OCI-LY1 (cell line): ENCODE measurements around the gene HIVEP2.

Source experiments
- H2AFZ ChIP-seq: fragments of 200-600 bp; sonication (generic), shearing (Covaris generic); 2 replicates; pipeline ENCODE4 v1.6.0; 2014; ENCODE audit warnings: antibody characterized with exemption, mild to moderate bottlenecking, low read length
- H3F3A ChIP-seq: fragments of 200-600 bp; sonication (generic), shearing (Covaris generic); 2 replicates; pipeline ENCODE4 v1.6.0; 2014; ENCODE audit warnings: mild to moderate bottlenecking, antibody characterized with exemption, low read length, moderate library complexity; ENCODE audit not compliant: insufficient read depth
- H3K27ac ChIP-seq: fragments of 200-600 bp; sonication (generic); 2 replicates; pipeline ENCODE4 v1.5.1; 2014; ENCODE audit warnings: low read length, mixed run types, mild to moderate bottlenecking, low read depth; ENCODE audit not compliant: poor library complexity, severe bottlenecking
- H3K27me3 ChIP-seq: fragments of 200-600 bp; sonication (generic); 2 replicates; pipeline ENCODE4 v1.6.0; 2014; ENCODE audit warnings: antibody characterized with exemption, mild to moderate bottlenecking, low read length, moderate library complexity; ENCODE audit not compliant: insufficient read depth
- H3K36me3 ChIP-seq: fragments of 200-600 bp; sonication (generic); 2 replicates; pipeline ENCODE4 v1.6.1; 2014; ENCODE audit warnings: mild to moderate bottlenecking, antibody characterized with exemption, low read length, moderate library complexity, mixed read lengths; ENCODE audit not compliant: insufficient read depth
- H3K4me1 ChIP-seq: fragments of 200-600 bp; sonication (generic); 2 replicates; pipeline ENCODE4 v1.5.1; 2014; ENCODE audit warnings: mild to moderate bottlenecking, low read length, moderate library complexity; ENCODE audit not compliant: insufficient read depth, severe bottlenecking
- H3K4me2 ChIP-seq: fragments of 200-600 bp; sonication (generic), shearing (Covaris generic); 2 replicates; pipeline ENCODE4 v1.6.1; 2014; ENCODE audit warnings: low read length
- H3K4me3 ChIP-seq: fragments of 200-600 bp; sonication (generic); 2 replicates; pipeline ENCODE4 v1.5.1; 2014; ENCODE audit warnings: low read length, low read depth, mild to moderate bottlenecking, mixed read lengths; ENCODE audit not compliant: poor library complexity, severe bottlenecking
- H3K79me2 ChIP-seq: fragments of 200-600 bp; shearing (Covaris generic); 2 replicates; pipeline ENCODE4 v1.6.1; 2016; ENCODE audit warnings: mixed run types, low read length, mixed read lengths; ENCODE audit not compliant: insufficient read depth
- H3K9ac ChIP-seq: fragments of 200-600 bp; sonication (generic), shearing (Covaris generic); 2 replicates; pipeline ENCODE4 v1.6.1; 2014; ENCODE audit warnings: mild to moderate bottlenecking, low read length, mixed read lengths
- H3K9me2 ChIP-seq: fragments of 200-600 bp; sonication (generic), shearing (Covaris generic); 2 replicates; pipeline ENCODE4 v1.6.1; 2014; ENCODE audit warnings: low read depth, mild to moderate bottlenecking, low read length, mixed read lengths
- H3K9me3 ChIP-seq: fragments of 200-600 bp; shearing (Covaris generic); 2 replicates; pipeline ENCODE4 v1.6.1; 2014; ENCODE audit warnings: low read length, mixed read lengths
- H4K20me1 ChIP-seq: fragments of 200-600 bp; sonication (generic), shearing (Covaris generic); 2 replicates; pipeline ENCODE4 v1.6.0; 2016; ENCODE audit warnings: mild to moderate bottlenecking, low read length; ENCODE audit not compliant: insufficient read depth
- EZH2 ChIP-seq: fragments of 200-600 bp; sonication (generic), shearing (Covaris generic); IDR thresholded peaks from 2 replicates; pipeline ENCODE4 v1.8.0; 2017; ENCODE audit warnings: borderline replicate concordance, mixed run types, mild to moderate bottlenecking, antibody characterized with exemption, low read length, moderate library complexity, mixed read lengths
- TF ChIP-seq, protein P1 (sequence below): fragments of 200-600 bp; sonication (generic), shearing (Covaris generic); IDR thresholded peaks from 2 replicates; pipeline ENCODE4 v1.5.1; 2017; ENCODE audit warnings: mild to moderate bottlenecking, antibody characterized with exemption, low read length, moderate library complexity, mixed read lengths

The HIVEP2 gene

DNA sequence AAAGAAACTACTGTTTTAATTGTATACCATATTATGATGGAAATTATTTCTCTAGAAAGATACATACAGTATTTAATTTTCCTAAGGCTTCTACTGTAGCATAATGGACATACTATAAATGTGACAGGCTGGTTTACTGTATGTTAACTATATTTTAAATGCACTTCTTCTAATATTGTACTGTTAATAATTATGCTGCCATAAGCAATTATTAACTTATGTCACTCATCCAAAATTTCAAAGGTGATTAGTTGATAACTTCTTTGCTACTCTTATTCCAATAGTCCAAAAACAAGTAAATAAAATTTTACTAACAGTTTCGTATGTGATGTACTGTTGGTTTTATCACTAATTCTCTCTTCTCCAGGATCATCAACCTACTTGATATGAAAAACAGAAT lies 28.1 kb downstream of the HIVEP2 start:
- peaks cover 40% of the 10 kb centered on the region for H3K4me1 ChIP-seq
- H3K4me3 ChIP-seq, result no peak overlapping the region
- 0 out of 2 replicates have a peak, but pooled peaks cover 4% of the 10 kb centered on the region for H3F3A ChIP-seq
- H4K20me1 ChIP-seq, result no peaks in the 10 kb centered on the region
- no peak overlapping the region for H3K4me2 ChIP-seq
- H3K9me2 ChIP-seq, result no peaks in the 10 kb centered on the region
- 0 out of 2 replicates have a peak, but pooled peaks cover 3% of the 10 kb centered on the region for H3K79me2 ChIP-seq
- H3K9ac ChIP-seq, result no peak overlapping the region
- no peak overlapping the region for H2AFZ ChIP-seq
- no peak overlapping the region for H3K27ac ChIP-seq
- no peak for TF ChIP-seq EZH2
- TF ChIP-seq, protein P1, sequence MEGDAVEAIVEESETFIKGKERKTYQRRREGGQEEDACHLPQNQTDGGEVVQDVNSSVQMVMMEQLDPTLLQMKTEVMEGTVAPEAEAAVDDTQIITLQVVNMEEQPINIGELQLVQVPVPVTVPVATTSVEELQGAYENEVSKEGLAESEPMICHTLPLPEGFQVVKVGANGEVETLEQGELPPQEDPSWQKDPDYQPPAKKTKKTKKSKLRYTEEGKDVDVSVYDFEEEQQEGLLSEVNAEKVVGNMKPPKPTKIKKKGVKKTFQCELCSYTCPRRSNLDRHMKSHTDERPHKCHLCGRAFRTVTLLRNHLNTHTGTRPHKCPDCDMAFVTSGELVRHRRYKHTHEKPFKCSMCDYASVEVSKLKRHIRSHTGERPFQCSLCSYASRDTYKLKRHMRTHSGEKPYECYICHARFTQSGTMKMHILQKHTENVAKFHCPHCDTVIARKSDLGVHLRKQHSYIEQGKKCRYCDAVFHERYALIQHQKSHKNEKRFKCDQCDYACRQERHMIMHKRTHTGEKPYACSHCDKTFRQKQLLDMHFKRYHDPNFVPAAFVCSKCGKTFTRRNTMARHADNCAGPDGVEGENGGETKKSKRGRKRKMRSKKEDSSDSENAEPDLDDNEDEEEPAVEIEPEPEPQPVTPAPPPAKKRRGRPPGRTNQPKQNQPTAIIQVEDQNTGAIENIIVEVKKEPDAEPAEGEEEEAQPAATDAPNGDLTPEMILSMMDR, result no peak
- peaks cover 8% of the 10 kb centered on the region; the same call in 1 of the 2 replicates for H3K36me3 ChIP-seq
- no peaks in the 10 kb centered on the region for H3K27me3 ChIP-seq
- no peaks in the 10 kb centered on the region for H3K9me3 ChIP-seq

DNA sequence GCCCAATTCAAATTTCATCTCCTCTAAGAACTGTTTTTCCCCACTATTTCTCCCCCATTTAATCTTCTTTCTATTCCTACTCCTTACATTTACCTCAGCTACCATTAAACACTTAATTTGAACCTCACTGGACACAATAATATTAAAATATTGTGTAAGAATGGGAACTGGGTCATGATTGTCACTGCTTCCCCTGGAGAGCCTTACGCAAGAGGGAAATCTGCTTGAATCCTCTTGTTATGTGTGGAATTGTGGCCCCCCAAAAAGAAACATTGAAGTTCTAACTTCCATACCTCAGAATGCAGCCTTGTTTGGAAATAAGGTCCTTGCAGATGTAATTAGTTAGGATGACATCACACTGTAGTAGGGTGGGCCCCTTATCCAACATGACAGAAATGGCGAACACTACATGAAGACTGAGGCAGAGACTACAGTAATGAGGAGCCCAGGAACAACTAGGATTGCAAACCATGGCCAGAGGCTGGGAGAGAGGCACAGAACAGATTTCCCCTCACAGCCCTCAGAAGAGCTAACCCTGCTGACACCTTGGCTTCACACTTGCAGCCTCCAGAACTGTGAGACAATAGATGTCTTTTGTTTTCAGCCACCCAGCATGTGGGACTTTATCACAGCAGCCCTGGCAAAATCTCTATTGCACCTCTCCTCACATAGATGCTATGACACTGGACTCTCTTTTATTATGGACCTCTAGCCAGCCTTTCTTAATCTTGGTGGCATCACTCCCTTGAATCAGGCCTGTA lies 29.9 kb downstream of the HIVEP2 start:
- no peaks in the 10 kb centered on the region for H4K20me1 ChIP-seq
- peaks cover 8% of the 10 kb centered on the region; the same call in 1 of the 2 replicates for H3K36me3 ChIP-seq
- H3K9ac ChIP-seq, result no peak overlapping the region
- H3K9me3 ChIP-seq, result no peaks in the 10 kb centered on the region
- peak overlapping the region; percentile 91 for H3K27ac ChIP-seq
- H3K4me2 ChIP-seq, result no peak overlapping the region
- no peak overlapping the region for H3K4me3 ChIP-seq
- peaks cover 38% of the 10 kb centered on the region for H3K4me1 ChIP-seq
- H3F3A ChIP-seq, result 0 out of 2 replicates have a peak, but pooled peaks cover 4% of the 10 kb centered on the region
- H2AFZ ChIP-seq, result no peak overlapping the region
- no peaks in the 10 kb centered on the region for H3K27me3 ChIP-seq
- no peaks in the 10 kb centered on the region for H3K9me2 ChIP-seq
- no peak for TF ChIP-seq EZH2
- TF ChIP-seq, protein P1, result no peak
- H3K79me2 ChIP-seq, result peaks cover under 1% of the 10 kb centered on the region; the same call in 1 of the 2 replicates

DNA sequence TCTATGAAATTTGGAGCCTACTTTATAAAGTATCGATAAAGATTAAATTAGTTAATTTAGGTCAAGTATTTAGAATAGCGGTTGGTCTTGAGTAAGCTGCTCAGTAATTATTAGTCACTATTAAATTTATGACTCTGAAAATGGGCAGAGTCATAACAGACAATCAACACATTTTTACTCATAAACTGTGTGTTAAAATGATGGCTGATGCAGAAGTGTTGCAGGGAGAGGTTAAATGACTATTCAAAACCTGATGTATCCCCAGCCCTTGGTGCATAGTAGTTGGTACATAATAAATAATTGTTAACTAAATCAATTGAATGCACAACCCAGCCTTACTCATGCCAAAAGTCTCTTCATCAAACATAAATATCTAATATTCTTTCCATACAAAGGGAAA lies 30.6 kb downstream of the HIVEP2 start:
- peaks cover 6% of the 10 kb centered on the region; the same call in 1 of the 2 replicates for H3K9me3 ChIP-seq
- peaks cover 30% of the 10 kb centered on the region for H3K4me1 ChIP-seq
- H3K9ac ChIP-seq, result no peak overlapping the region; the same call in 1 of the 2 replicates
- no peak overlapping the region for H2AFZ ChIP-seq
- TF ChIP-seq EZH2, result no peak
- TF ChIP-seq, protein P1, result no peak
- H3F3A ChIP-seq, result 0 out of 2 replicates have a peak, but pooled peaks cover 4% of the 10 kb centered on the region
- no peaks in the 10 kb centered on the region for H3K27me3 ChIP-seq
- peak overlapping the region; percentile 91 for H3K27ac ChIP-seq
- no peak overlapping the region; the same call in 1 of the 2 replicates for H3K4me2 ChIP-seq
- H3K9me2 ChIP-seq, result no peaks in the 10 kb centered on the region
- H4K20me1 ChIP-seq, result no peaks in the 10 kb centered on the region
- H3K4me3 ChIP-seq, result no peak overlapping the region
- peaks cover 8% of the 10 kb centered on the region for H3K79me2 ChIP-seq
- peaks cover 8% of the 10 kb centered on the region; the same call in 1 of the 2 replicates for H3K36me3 ChIP-seq
